Neural progenitor cell (in vitro differentiated cells): ENCODE measurements around the gene CLSTN2. TPM values are rescaled to one million over a fixed set of nuclear protein-coding genes. Genes with fewer than 3 reads are reported as not detected.

Experiments
- DNase-seq: peaks from one replicate; pipeline ENCODE4 v3.0.0-alpha.2; 2016; ENCODE audit warnings: low spot score
- H2AFZ ChIP-seq: fragments of 200-600 bp; sonication (generic); replicated peaks from 2 replicates; pipeline ENCODE4 v1.6.1; 2016; ENCODE audit warnings: antibody characterized with exemption
- H3F3A ChIP-seq: fragments of 200-600 bp; sonication (generic); 2 replicates; pipeline ENCODE4 v1.6.1; 2016; ENCODE audit warnings: antibody characterized with exemption, low read depth
- H3K27ac ChIP-seq: fragments of 200-600 bp; sonication (generic); 2 replicates; pipeline ENCODE4 v1.5.1; 2016; ENCODE audit warnings: mild to moderate bottlenecking
- H3K27me3 ChIP-seq: fragments of 200-600 bp; sonication (generic); 2 replicates; pipeline ENCODE4 v1.6.1; 2016; ENCODE audit warnings: mild to moderate bottlenecking, moderate library complexity
- H3K36me3 ChIP-seq: fragments of 200-600 bp; sonication (generic); 2 replicates; pipeline ENCODE4 v1.5.1; 2016
- H3K4me1 ChIP-seq: fragments of 200-600 bp; sonication (generic); 2 replicates; pipeline ENCODE4 v1.6.1; 2016; ENCODE audit warnings: mixed run types
- H3K4me2 ChIP-seq: fragments of 200-600 bp; sonication (generic); 2 replicates; pipeline ENCODE4 v1.6.1; 2016
- H3K4me3 ChIP-seq: fragments of 200-600 bp; sonication (generic); 2 replicates; pipeline ENCODE4 v1.5.1; 2016
- H3K79me2 ChIP-seq: fragments of 200-600 bp; sonication (generic); 2 replicates; pipeline ENCODE4 v1.6.1; 2016; ENCODE audit warnings: low read depth
- H3K9ac ChIP-seq: fragments of 200-600 bp; sonication (generic); 2 replicates; pipeline ENCODE4 v1.6.1; 2016
- H3K9me3 ChIP-seq: fragments of 200-600 bp; sonication (generic); 2 replicates; pipeline ENCODE4 v1.5.1; 2016; ENCODE audit warnings: low read depth
- H4K20me1 ChIP-seq: fragments of 200-600 bp; sonication (generic); 2 replicates; pipeline ENCODE4 v1.6.1; 2016; ENCODE audit warnings: low read depth
- H3K27ac Mint-ChIP-seq: 3 replicates; pipeline ENCODE4 v1.8.0; 2021; ENCODE audit warnings: mixed read lengths
- H3K27me3 Mint-ChIP-seq: 2 replicates; pipeline ENCODE4 v1.8.0; 2022; ENCODE audit warnings: low read depth, mild to moderate bottlenecking, inconsistent platforms, moderate library complexity, mixed read lengths; ENCODE audit not compliant: insufficient read depth
- H3K36me3 Mint-ChIP-seq: 3 replicates; pipeline ENCODE4 v1.8.0; 2021; ENCODE audit warnings: mixed read lengths
- H3K4me1 Mint-ChIP-seq: 3 replicates; pipeline ENCODE4 v1.8.0; 2021; ENCODE audit warnings: mixed read lengths
- H3K4me3 Mint-ChIP-seq: 3 replicates; pipeline ENCODE4 v1.8.0; 2021; ENCODE audit warnings: mild to moderate bottlenecking, moderate library complexity, mixed read lengths
- H3K9me3 Mint-ChIP-seq: 3 replicates; pipeline ENCODE4 v1.8.0; 2020; ENCODE audit warnings: mixed read lengths
- CTCF ChIP-seq: fragments of 200-600 bp; sonication (generic); IDR thresholded peaks from 2 replicates; pipeline ENCODE4 v1.5.1; 2017; ENCODE audit warnings: antibody characterized with exemption, mild to moderate bottlenecking
- EZH2 ChIP-seq: fragments of 200-600 bp; sonication (generic); IDR thresholded peaks from 2 replicates; pipeline ENCODE4 v1.6.1; 2017; ENCODE audit warnings: antibody characterized with exemption, mild to moderate bottlenecking, moderate library complexity
- EZH2phosphoT487 ChIP-seq: fragments of 200-600 bp; sonication (generic); IDR thresholded peaks from 2 replicates; pipeline ENCODE4 v1.6.1; 2017; ENCODE audit warnings: antibody characterized with exemption
- total RNA-seq: library from RNA; depleted of rRNA; stranded (reverse); fragments of >200 nt; gene quantifications from 2 replicates; pipeline ENCODE4 v1.2.3, GENCODE V29; 2015; ENCODE audit warnings: low replicate concordance

CLSTN2 gene
- total RNA-seq, 1 donor from 2014 or later: 0.22 TPM

- Mint-ChIP-seq H3K4me1 (peaks cover 27% of the 10 kb centered on the region), H3K9me3 (no peaks in the 10 kb centered on the region), H3K4me3 (no peak overlapping the region), H3K36me3 (no peaks in the 10 kb centered on the region), H3K27ac (no peak overlapping the region), H3K27me3 (peaks cover 13% of the 10 kb centered on the region)
- Histone ChIP-seq H3K9me3 (no peaks in the 10 kb centered on the region), H3K27me3 (no peaks in the 10 kb centered on the region), H2AFZ (no peak overlapping the region), H3K36me3 (no peaks in the 10 kb centered on the region), H3F3A (no peaks in the 10 kb centered on the region), H3K27ac (no peak overlapping the region), H3K4me1 (no peaks in the 10 kb centered on the region), H3K4me3 (no peak overlapping the region), H3K4me2 (no peak overlapping the region), H3K79me2 (no peaks in the 10 kb centered on the region), H3K9ac (no peak overlapping the region), H4K20me1 (no peaks in the 10 kb centered on the region)
- TF ChIP-seq EZH2phosphoT487: no peak
- TF ChIP-seq CTCF: no peak
- no peak for TF ChIP-seq EZH2
- no peak for DNase-seq
These were observed 83.6 kb downstream of the CLSTN2 start for GRCh38 chr3:140018556-140018955.

GRCh38 chr3:140019946-140020345 is 85.0 kb downstream of the CLSTN2 start:
- Histone ChIP-seq H3K4me1 (no peaks in the 10 kb centered on the region), H3K9me3 (no peaks in the 10 kb centered on the region)
- H3K27me3 Mint-ChIP-seq: peaks cover 11% of the 10 kb centered on the region

GRCh38 chr3:140020541-140020940 is 85.6 kb downstream of the CLSTN2 start:
- no peaks in the 10 kb centered on the region for H3K27me3 ChIP-seq
- no peaks in the 10 kb centered on the region for H3K79me2 ChIP-seq
- no peaks in the 10 kb centered on the region for H3F3A ChIP-seq
- H2AFZ ChIP-seq: no peak overlapping the region
- TF ChIP-seq EZH2 (no peak), CTCF (no peak), EZH2phosphoT487 (no peak)
- no peak overlapping the region for H3K9ac ChIP-seq
- Mint-ChIP-seq H3K27me3 (peaks cover 11% of the 10 kb centered on the region), H3K4me1 (peaks cover 27% of the 10 kb centered on the region), H3K27ac (no peak overlapping the region), H3K9me3 (no peaks in the 10 kb centered on the region), H3K36me3 (no peaks in the 10 kb centered on the region), H3K4me3 (no peak overlapping the region)
- no peaks in the 10 kb centered on the region for H3K9me3 ChIP-seq
- H3K27ac ChIP-seq: no peak overlapping the region
- no peaks in the 10 kb centered on the region for H4K20me1 ChIP-seq
- no peak for DNase-seq
- no peak overlapping the region for H3K4me2 ChIP-seq
- H3K4me1 ChIP-seq: no peaks in the 10 kb centered on the region
- H3K4me3 ChIP-seq: no peak overlapping the region
- H3K36me3 ChIP-seq: no peaks in the 10 kb centered on the region

More at GRCh38 chr3:140019946-140020345, 85.0 kb downstream of the CLSTN2 start:
- H3K9me3 Mint-ChIP-seq: no peaks in the 10 kb centered on the region
- Histone ChIP-seq H3K4me2 (no peak overlapping the region), H3K79me2 (no peaks in the 10 kb centered on the region), H3K4me3 (no peak overlapping the region), H3K27me3 (no peaks in the 10 kb centered on the region), H4K20me1 (no peaks in the 10 kb centered on the region), H3F3A (no peaks in the 10 kb centered on the region), H2AFZ (no peak overlapping the region), H3K27ac (no peak overlapping the region), H3K36me3 (no peaks in the 10 kb centered on the region), H3K9ac (no peak overlapping the region)
- H3K27ac Mint-ChIP-seq: no peak overlapping the region
- no peak for DNase-seq
- peaks cover 27% of the 10 kb centered on the region for H3K4me1 Mint-ChIP-seq
- no peaks in the 10 kb centered on the region for H3K36me3 Mint-ChIP-seq
- H3K4me3 Mint-ChIP-seq: no peak overlapping the region
- no peak for TF ChIP-seq CTCF
- TF ChIP-seq EZH2: no peak
- TF ChIP-seq EZH2phosphoT487: no peak
